Hepatocyte (in vitro differentiated cells): ENCODE results near the gene PPP2R5C. TPM values are rescaled to one million over a fixed set of nuclear protein-coding genes. Genes with fewer than 3 reads are reported as not detected.

Source experiments
- DNase-seq: peaks from one replicate; pipeline ENCODE4 v3.0.0-alpha.2; 2016; ENCODE audit warnings: low spot score
- H2AFZ ChIP-seq: fragments of 200-600 bp; sonication (generic); 2 replicates; pipeline ENCODE4 v1.6.0; 2016; ENCODE audit warnings: antibody characterized with exemption, mild to moderate bottlenecking
- H3K27ac ChIP-seq: fragments of 200-600 bp; sonication (generic); 2 replicates; pipeline ENCODE4 v1.5.1; 2016; ENCODE audit warnings: mild to moderate bottlenecking
- H3K27me3 ChIP-seq: fragments of 200-600 bp; sonication (generic); 2 replicates; pipeline ENCODE4 v1.6.1; 2016
- H3K36me3 ChIP-seq: fragments of 200-600 bp; sonication (generic); replicated peaks from 2 replicates; pipeline ENCODE4 v1.5.1; 2016; ENCODE audit warnings: low read depth; ENCODE audit not compliant: insufficient read depth
- H3K4me1 ChIP-seq: fragments of 200-600 bp; sonication (generic); 2 replicates; pipeline ENCODE4 v1.5.1; 2016; ENCODE audit warnings: mild to moderate bottlenecking, moderate library complexity; ENCODE audit not compliant: insufficient read depth
- H3K4me2 ChIP-seq: fragments of 200-600 bp; sonication (generic); 2 replicates; pipeline ENCODE4 v1.6.0; 2016
- H3K4me3 ChIP-seq: fragments of 200-600 bp; sonication (generic); 2 replicates; pipeline ENCODE4 v1.5.1; 2016; ENCODE audit warnings: mild to moderate bottlenecking
- H3K79me2 ChIP-seq: fragments of 200-600 bp; sonication (generic); 2 replicates; pipeline ENCODE4 v1.6.0; 2017; ENCODE audit warnings: mild to moderate bottlenecking
- H3K9me2 ChIP-seq: fragments of 200-600 bp; sonication (generic); replicated peaks from 2 replicates; pipeline ENCODE4 v1.6.0; 2017; ENCODE audit warnings: mild to moderate bottlenecking; ENCODE audit not compliant: insufficient read depth
- H3K9me3 ChIP-seq: fragments of 200-600 bp; sonication (generic); 2 replicates; pipeline ENCODE4 v1.5.1; 2016; ENCODE audit warnings: low read depth, mild to moderate bottlenecking
- H4K20me1 ChIP-seq: fragments of 200-600 bp; sonication (generic); 2 replicates; pipeline ENCODE4 v1.6.0; 2016; ENCODE audit warnings: mild to moderate bottlenecking; ENCODE audit not compliant: insufficient read depth, poor library complexity, severe bottlenecking
- CTCF ChIP-seq: fragments of 200-600 bp; sonication (generic); IDR thresholded peaks from 2 replicates; pipeline ENCODE4 v1.5.1; 2016; ENCODE audit warnings: antibody characterized with exemption, mild to moderate bottlenecking; ENCODE audit not compliant: poor library complexity
- EZH2 ChIP-seq: fragments of 200-600 bp; sonication (generic); IDR thresholded peaks from 2 replicates; pipeline ENCODE4 v1.6.1; 2016; ENCODE audit warnings: antibody characterized with exemption, mild to moderate bottlenecking, borderline replicate concordance
- EZH2phosphoT487 ChIP-seq: fragments of 200-600 bp; sonication (generic); IDR thresholded peaks from one replicate; pipeline ENCODE4 v1.6.1; 2018; ENCODE audit warnings: antibody characterized with exemption, mild to moderate bottlenecking, low read depth, moderate library complexity; ENCODE audit not compliant: unreplicated experiment, severe bottlenecking
- WGBS: methylation state at CpG from one replicate; pipeline ENCODE4 v1.1.6; 2016; ENCODE audit warnings: low lambda C conversion rate; ENCODE audit errors: missing lambda C conversion rate; 5-methylcytosine and 5-hydroxymethylcytosine counted together
- polyA plus RNA-seq: library from polyadenylated mRNA; unstranded; fragments of >200 nt; fragmentation: Nextera tagmentation; extraction: Ambion mirVana; gene quantifications from 2 replicates; pipeline ENCODE4 v1.2.1, GENCODE V29; 2016
- total RNA-seq: library from RNA; depleted of rRNA; stranded (reverse); fragments of >200 nt; gene quantifications from 2 replicates; pipeline ENCODE4 v1.2.3, GENCODE V29; 2014

The PPP2R5C gene
- total and polyA plus RNA-seq, 2 experiments from 2014 or later = 47.4 to 78.0 TPM

- Histone ChIP-seq H3K79me2 (peaks cover 36% of the 10 kb centered on the region), H3K9me3 (no peaks in the 10 kb centered on the region), H4K20me1 (peaks cover 23% of the 10 kb centered on the region), H3K36me3 (no peaks in the 10 kb centered on the region), H3K4me2 (no peak overlapping the region), H3K4me3 (no peak overlapping the region), H3K4me1 (peaks cover 9% of the 10 kb centered on the region), H2AFZ (no peak overlapping the region), H3K27me3 (no peaks in the 10 kb centered on the region), H3K27ac (no peak overlapping the region), H3K9me2 (no peaks in the 10 kb centered on the region)
- TF ChIP-seq EZH2 (no peak), CTCF (no peak)
- WGBS = 87% methylated on average over 5 of the region's 5 CpGs
- DNase-seq = no peak
These were observed 201.5 kb downstream of the PPP2R5C start for GRCh38 chr14:101963052-101963451.

- Histone ChIP-seq H3K36me3 (no peaks in the 10 kb centered on the region), H2AFZ (peak overlapping the region; percentile 72), H3K4me3 (no peak overlapping the region), H3K9me2 (no peaks in the 10 kb centered on the region), H3K27me3 (no peaks in the 10 kb centered on the region), H3K9me3 (no peaks in the 10 kb centered on the region), H3K79me2 (peaks cover 43% of the 10 kb centered on the region), H4K20me1 (peaks cover 29% of the 10 kb centered on the region), H3K27ac (peak overlapping the region; percentile 11), H3K4me1 (peaks cover 9% of the 10 kb centered on the region), H3K4me2 (peak overlapping the region; percentile 65)
- DNase-seq = no peak
- 61% methylated on average over 20 of the region's 20 CpGs for WGBS
- TF ChIP-seq EZH2phosphoT487 (no peak), EZH2 (no peak), CTCF (no peak)
These were observed 202.3 kb downstream of the PPP2R5C start for GRCh38 chr14:101963656-101964296.

GRCh38 chr14:101964297-101965180, 203.0 kb downstream of the PPP2R5C start, which contains the start of gene DYNC1H1:
Gene DYNC1H1 (plus strand): TSS chr14:101964573. CDS start chr14:101964692, 119 bp downstream.
- peak; percentile 98 for DNase-seq
- WGBS = under 1% methylated on average over 76 of the region's 115 CpGs
- H3K36me3 ChIP-seq = no peaks in the 10 kb centered on the region
- H3K27ac ChIP-seq = peak within 1 kb of the TSS; percentile 98
- H3K4me2 ChIP-seq = peak within 1 kb of the TSS; percentile 76
- no peaks in the 10 kb centered on the region for H3K9me3 ChIP-seq
- H4K20me1 ChIP-seq = peaks cover 33% of the 10 kb centered on the region
- TF ChIP-seq EZH2 (no peak), CTCF (no peak)
- H2AFZ ChIP-seq = peak within 1 kb of the TSS; percentile 85
- H3K4me3 ChIP-seq = peak within 1 kb of the TSS; percentile 99
- H3K4me1 ChIP-seq = peaks cover 9% of the 10 kb centered on the region
- H3K27me3 ChIP-seq = no peaks in the 10 kb centered on the region
- no peaks in the 10 kb centered on the region for H3K9me2 ChIP-seq
- H3K79me2 ChIP-seq = peaks cover 51% of the 10 kb centered on the region
